HG03342 (cell line): ENCODE data around the gene GPR162.

Source experiments
- ATAC-seq: cut with Tn5 transposase; IDR thresholded peaks from one replicate; pipeline ENCODE4 v1.9.1; 2021; ENCODE audit warnings: mild to moderate bottlenecking, moderate library complexity; ENCODE audit not compliant: unreplicated experiment

GPR162 gene

GRCh38 chr12:6822426-6823135 is 960 bp downstream of the GPR162 start:
- ATAC-seq = no peak

DNA sequence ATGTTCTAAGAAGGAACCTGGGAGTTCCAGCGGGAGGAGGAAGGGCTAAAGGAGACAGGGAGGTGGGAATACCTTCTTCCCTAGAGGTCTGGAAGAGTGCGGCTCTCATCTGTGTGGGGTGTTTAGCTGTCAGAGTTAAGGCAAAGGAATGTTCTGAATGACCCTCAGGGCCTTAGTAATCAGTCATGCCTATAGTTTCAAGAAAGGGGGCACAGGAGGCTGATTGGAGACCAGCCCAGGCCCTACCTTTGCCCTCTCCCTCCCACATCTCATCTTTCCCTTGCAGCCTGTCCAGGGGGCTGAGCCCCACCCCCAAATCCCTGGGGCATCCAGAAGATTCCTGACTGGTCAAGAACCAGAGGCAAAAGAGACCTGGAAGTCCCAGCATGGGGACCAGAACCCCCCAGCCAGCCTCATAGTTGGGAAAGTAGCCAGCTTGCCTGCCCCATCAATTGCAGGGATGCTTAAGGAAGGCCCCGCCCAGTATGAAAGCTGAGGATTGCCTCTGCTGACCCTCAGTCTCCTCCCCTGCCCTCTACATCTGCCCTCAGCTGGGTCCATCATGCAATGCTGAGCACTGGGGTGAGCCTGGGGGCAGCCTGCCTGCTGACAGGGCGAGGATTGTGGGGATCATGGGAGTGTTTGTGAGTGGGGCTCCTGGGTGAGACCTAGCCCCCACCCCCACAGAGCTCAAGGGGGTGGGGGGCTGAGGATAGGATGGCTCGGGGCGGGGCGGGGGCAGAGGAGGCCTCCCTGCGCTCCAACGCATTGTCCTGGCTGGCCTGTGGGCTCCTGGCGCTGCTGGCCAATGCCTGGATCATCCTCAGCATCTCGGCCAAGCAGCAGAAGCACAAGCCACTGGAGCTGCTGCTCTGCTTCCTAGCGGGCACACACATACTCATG is 1.8 kb downstream of the GPR162 start:
- no peak for ATAC-seq

- no peak for ATAC-seq
Observed at GRCh38 chr12:6824085-6824775, 2.6 kb downstream of the GPR162 start.

- no peak for ATAC-seq
Observed at GRCh38 chr12:6824901-6825381, 3.3 kb downstream of the GPR162 start.

GRCh38 chr12:6825398-6826124 is 3.9 kb downstream of the GPR162 start:
- no peak for ATAC-seq

- no peak for ATAC-seq
Observed at GRCh38 chr12:6826125-6826733, 4.6 kb downstream of the GPR162 start.

DNA sequence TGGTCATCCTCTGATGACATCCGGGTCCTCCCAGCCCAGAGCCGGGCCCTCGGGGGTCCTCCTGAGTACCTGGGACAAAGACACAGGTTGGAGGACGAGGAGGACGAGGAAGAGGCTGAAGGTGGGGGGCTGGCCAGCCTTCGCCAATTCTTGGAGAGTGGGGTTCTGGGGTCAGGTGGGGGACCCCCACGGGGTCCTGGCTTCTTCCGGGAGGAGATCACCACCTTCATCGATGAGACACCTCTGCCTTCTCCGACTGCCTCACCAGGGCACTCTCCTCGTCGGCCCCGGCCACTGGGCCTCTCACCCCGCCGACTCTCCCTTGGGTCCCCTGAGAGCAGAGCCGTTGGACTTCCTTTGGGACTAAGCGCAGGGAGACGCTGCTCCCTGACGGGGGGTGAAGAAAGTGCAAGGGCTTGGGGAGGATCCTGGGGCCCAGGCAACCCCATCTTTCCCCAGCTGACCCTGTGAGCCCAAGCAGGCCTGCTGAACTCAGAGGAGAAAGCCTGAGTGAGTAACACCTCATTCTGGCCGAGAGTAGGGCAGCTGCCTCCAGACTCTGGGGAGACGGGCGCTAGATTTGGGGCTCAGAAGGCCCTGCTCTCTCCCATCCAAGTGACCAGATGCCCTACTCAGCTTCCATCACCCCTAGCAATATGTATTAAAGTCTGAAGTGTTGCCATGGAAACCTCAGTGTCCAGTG is 5.3 kb downstream of the GPR162 start:
- ATAC-seq = no peak

DNA sequence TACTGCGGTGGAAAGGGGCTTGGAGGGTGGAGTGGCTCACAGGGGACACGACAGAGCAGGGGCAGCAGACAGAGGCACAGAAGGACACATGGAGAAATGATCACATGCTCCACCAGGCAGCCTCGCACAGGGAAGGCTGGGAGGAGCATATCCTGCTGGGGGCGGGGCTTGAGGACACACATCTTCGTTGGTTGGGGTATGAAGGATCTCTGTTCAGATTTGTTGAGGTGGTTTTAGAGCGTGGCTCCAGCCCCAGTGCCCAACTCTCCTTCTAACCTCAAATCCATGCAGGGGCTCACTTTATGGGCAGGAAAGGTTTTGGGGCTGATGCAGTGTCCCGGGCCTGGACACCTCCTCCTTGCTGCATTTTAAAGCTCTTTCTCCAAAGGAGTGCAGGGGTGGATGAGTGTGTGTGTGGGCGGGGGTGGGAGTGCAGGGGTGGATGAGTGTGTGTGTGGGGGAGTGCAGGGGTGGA is 5.9 kb downstream of the GPR162 start:
- ATAC-seq = no peak

GRCh38 chr12:6827982-6828780 is 6.6 kb downstream of the GPR162 start, which contains the start of gene P3H3:
P3H3 (plus strand) TSS chr12:6828407; CDS start chr12:6828441, 34 bp downstream.
- no peak for ATAC-seq

DNA sequence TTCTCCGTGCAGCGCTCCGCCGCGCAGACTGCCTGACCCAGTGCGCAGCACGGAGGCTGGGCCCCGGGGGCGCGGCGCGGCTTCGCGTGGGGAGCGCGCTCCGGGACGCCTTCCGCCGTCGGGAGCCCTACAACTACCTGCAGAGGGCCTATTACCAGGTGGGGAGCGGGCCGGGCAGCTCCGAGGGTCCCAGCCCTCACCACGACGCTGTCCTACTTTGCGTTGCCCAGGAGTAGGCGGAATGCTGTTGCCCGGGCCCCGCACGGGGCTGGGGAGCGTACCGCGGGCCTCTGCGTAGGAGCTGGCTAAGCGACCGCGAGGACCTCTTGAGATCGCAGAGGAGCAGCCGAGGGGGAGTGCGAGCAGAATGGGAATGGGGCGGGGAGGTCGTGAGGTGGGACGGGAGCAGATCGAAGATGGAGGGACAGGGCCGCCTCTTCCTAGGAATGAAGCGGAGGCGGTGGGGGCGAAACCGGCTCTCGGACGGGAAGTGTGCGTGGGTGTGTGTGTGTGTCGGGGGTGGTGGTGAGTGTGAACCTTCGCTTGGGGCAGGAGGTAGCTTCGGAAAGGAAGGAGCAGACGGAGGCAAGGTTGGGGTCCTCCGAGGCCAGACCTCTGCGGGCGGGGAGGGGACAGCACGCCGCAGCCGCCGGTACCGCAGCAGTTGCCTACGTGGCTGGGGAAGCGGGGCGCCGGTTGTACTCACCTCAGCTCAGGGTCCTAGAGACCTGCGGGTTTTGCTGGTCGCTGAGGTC is 7.3 kb downstream of the GPR162 start:
- ATAC-seq = no peak

- no peak for ATAC-seq
Observed at GRCh38 chr12:6829536-6830220, 8.1 kb downstream of the GPR162 start.

DNA sequence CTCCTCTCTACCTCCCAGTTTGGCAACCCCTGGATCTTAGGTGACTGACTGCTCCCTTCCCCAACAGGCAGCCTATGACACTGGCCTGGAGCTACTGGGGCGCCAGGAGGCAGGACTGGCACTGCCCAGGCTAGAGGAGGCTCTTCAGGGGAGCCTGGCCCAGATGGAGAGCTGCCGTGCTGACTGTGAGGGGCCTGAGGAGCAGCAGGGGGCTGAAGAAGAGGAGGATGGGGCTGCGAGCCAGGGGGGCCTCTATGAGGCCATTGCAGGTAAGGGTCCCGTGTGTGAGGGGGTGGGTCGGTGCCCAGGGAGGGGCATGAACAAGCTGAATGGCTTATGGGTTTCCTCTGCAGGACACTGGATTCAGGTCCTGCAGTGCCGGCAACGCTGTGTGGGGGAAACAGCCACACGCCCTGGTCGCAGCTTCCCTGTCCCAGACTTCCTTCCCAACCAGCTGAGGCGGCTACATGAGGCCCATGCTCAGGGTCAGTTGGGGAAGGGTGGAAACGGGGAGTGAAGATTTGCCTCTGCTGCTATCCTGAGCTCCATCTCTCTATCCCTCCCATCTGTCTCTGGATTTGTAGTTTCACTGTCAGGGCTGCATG is 8.8 kb downstream of the GPR162 start:
- no peak for ATAC-seq

DNA sequence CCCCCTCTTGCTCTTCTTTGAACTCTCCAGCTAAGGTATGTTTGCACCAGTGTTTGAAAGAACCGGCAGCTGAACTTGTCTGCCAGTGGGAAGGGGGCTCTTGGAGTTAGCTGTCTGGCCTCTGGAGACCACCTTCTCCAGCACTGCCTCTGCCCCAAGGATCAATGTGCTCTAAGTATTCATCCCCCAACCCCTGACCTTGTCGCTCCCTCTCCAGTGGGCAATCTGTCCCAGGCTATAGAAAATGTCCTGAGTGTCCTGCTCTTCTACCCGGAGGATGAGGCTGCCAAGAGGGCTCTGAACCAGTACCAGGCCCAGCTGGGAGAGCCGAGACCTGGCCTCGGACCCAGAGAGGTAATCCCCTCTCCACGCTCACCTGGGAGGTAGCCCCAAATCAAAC is 9.4 kb downstream of the GPR162 start:
- ATAC-seq = no peak

GRCh38 chr12:6831450-6831995 is 9.9 kb downstream of the GPR162 start:
- ATAC-seq = no peak

GRCh38 chr12:6832125-6832524 is 10.5 kb downstream of the GPR162 start:
- ATAC-seq = no peak

DNA sequence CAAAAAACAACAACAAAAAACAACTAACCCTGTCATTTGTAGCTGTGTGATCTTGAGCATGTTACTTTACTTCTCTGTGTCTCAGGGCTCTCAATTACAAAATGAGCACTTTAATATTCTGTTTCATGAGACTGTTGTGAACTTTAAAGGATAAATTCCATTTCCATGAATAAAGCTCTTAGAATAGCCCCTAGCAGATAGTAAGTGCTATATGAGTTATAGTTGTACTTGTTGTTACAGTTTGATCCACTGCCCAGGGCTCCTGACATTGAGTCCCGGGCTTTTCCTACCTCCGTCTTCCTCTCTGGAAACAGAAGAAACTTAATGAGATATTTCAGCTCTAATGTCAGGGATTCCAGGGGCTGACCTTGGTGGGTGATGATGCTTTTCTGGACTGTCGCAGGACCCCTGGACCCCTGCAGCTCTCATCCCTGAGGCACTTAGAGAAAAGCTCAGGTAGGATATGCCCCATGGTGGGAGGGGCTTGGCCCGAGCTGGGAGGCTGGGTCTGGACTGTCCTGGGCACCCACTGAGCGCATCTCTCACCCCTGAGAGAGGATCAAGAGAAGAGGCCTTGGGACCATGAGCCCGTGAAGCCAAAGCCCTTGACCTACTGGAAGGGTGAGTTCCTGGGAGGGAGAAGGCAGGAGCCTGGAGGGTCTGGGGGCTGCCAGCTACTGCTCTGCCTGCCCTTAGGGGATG is 11.7 kb downstream of the GPR162 start:
- ATAC-seq = no peak
